Measurements from ENCODE around the gene CCDC12.

CCDC12 gene

DNA sequence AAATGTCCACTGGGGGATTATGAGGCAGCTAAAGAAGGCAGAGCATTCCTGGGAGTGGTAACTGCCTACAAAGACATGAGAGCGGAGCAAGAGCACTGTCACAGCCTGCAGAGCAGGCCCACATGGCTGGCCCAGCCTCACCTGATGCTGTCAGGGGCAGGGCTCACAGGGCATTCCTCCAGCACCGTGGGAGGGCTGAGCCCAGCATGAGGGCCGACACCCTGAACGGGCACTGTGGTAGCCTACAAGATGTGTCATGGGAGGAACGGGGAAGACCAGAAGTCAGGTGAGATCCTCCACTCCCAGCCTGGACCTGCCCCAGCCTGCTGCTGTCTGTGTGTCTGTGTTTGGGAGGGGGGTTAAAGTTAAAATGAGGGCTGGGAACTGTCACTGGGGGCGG, 30.1 kb downstream of the CCDC12 start:
- H3K4me3 ChIP-seq (ENCODE audit: low read length), result no peak overlapping the region
- no peaks in the 10 kb centered on the region for H3K27me3 ChIP-seq (replicated peaks; ENCODE audit: insufficient read depth, low read length)
- peaks cover 7% of the 10 kb centered on the region for H3K4me1 ChIP-seq (ENCODE audit: low read length)
- H3K9me2 ChIP-seq (replicated peaks; ENCODE audit: insufficient read depth, low read length), result no peaks in the 10 kb centered on the region
- TF ChIP-seq EZH2 (optimal IDR thresholded peaks at IDR 0.05; ENCODE audit: low read depth, low read length), result no peak
- TF ChIP-seq EZH2phosphoT487 (IDR thresholded peaks at IDR 0.05; ENCODE audit: low read length), result no peak
- TF ChIP-seq, protein P1, sequence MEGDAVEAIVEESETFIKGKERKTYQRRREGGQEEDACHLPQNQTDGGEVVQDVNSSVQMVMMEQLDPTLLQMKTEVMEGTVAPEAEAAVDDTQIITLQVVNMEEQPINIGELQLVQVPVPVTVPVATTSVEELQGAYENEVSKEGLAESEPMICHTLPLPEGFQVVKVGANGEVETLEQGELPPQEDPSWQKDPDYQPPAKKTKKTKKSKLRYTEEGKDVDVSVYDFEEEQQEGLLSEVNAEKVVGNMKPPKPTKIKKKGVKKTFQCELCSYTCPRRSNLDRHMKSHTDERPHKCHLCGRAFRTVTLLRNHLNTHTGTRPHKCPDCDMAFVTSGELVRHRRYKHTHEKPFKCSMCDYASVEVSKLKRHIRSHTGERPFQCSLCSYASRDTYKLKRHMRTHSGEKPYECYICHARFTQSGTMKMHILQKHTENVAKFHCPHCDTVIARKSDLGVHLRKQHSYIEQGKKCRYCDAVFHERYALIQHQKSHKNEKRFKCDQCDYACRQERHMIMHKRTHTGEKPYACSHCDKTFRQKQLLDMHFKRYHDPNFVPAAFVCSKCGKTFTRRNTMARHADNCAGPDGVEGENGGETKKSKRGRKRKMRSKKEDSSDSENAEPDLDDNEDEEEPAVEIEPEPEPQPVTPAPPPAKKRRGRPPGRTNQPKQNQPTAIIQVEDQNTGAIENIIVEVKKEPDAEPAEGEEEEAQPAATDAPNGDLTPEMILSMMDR (IDR thresholded peaks at IDR 0.05; ENCODE audit: low read length), result no peak
- no peak for DNase-seq
- H2AFZ ChIP-seq (ENCODE audit: low read length), result no peak overlapping the region
- peaks cover 89% of the 10 kb centered on the region for H4K20me1 ChIP-seq (ENCODE audit: insufficient read depth, low read length)
- peaks cover 3% of the 10 kb centered on the region; the same call in 1 of the 2 replicates for H3K36me3 ChIP-seq (replicated peaks; ENCODE audit: insufficient read depth, low read length)
- H3K9me3 ChIP-seq (replicated peaks; ENCODE audit: insufficient read depth, low read length), result no peaks in the 10 kb centered on the region
- no peak overlapping the region for H3K9ac ChIP-seq (ENCODE audit: low read length)
- no peak overlapping the region for H3K27ac ChIP-seq (ENCODE audit: low read length)
- H3K4me2 ChIP-seq (ENCODE audit: low read depth, low read length), result no peak overlapping the region
- H3K79me2 ChIP-seq (ENCODE audit: low read length), result peaks cover 100% of the 10 kb centered on the region
- H3F3A ChIP-seq (ENCODE audit: insufficient read depth, low read length), result no peaks in the 10 kb centered on the region

DNA sequence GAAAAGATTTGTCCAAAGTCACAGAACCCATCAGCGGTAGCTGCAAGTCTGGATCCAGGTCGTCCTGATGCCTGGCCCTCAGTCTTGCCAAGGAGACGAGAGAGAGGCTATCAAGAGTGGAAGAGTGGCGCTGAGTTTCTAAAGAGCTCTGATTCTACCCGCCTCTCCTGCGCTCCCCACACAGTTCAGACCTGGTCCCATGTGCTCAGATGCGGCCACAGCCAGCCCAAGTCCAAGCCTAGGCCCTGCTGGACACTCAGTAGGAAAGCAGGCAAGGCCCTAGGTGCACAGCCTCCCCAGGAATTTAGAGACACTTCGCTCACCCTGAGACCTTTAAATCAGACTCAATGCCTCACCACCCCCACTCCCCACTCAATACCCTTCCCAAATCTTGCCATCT, 32.4 kb downstream of the CCDC12 start:
- H3K4me1 ChIP-seq (ENCODE audit: low read length), result peaks cover 2% of the 10 kb centered on the region

DNA sequence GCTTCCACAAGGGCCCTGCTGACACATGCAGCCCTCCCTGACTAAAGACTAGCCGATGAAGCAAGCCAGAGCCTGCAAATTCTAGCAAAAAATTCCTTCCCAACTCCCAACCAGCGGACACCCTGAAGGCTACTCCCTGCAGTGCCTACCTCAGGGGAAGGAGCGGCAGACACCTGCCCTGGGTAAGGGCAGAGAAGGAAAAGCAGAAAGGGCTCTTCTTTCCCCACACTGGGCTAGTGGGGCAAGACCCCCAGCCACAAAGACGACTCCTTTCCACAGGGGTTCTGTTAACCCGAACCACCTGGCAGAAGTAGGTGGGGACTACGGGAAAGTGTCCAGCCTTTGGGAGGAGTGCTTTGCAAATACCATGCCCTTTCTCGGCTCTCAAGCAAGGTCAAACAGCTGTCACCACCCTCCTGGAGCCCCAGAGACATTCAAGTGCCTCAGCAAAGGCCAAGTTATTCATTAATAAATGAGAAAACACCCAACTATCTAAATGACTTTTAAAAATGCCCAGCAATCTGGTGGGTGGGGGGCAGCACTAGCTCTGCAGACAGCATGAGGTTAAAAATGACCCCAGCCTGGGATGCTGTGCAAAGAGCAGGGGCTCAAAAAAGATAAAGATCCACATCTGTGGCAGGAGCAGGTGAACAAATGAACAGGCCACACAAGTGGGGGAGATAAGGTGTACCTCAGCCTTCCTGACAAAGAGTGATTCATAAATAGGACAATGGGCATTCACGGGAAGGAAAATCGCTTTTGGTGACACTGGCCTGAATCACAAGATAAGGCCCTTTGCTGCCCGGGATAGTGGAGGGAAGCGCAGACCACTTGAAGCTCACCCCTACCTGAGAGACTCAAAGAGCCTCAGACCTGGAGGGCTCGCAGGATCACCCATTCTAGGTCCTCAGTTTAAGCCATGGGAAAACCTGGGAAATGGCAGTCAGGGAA, 33.0 kb downstream of the CCDC12 start:
- Histone ChIP-seq H3K27me3 (replicated peaks; ENCODE audit: insufficient read depth, low read length) (no peaks in the 10 kb centered on the region), H3K9ac (ENCODE audit: low read length) (no peak overlapping the region), H3K9me3 (replicated peaks; ENCODE audit: insufficient read depth, low read length) (no peaks in the 10 kb centered on the region), H3K4me1 (ENCODE audit: low read length) (no peaks in the 10 kb centered on the region), H4K20me1 (ENCODE audit: insufficient read depth, low read length) (peaks cover 76% of the 10 kb centered on the region), H3K36me3 (replicated peaks; ENCODE audit: insufficient read depth, low read length) (peaks cover 3% of the 10 kb centered on the region; the same call in 1 of the 2 replicates), H3K4me3 (ENCODE audit: low read length) (no peak overlapping the region), H3K9me2 (replicated peaks; ENCODE audit: insufficient read depth, low read length) (no peaks in the 10 kb centered on the region), H2AFZ (ENCODE audit: low read length) (no peak overlapping the region), H3K79me2 (ENCODE audit: low read length) (peaks cover 96% of the 10 kb centered on the region), H3F3A (ENCODE audit: insufficient read depth, low read length) (no peaks in the 10 kb centered on the region), H3K4me2 (ENCODE audit: low read depth, low read length) (no peak overlapping the region), H3K27ac (ENCODE audit: low read length) (no peak overlapping the region)
- no peak for DNase-seq
- TF ChIP-seq, protein P1 (IDR thresholded peaks at IDR 0.05; ENCODE audit: low read length), result no peak
- TF ChIP-seq EZH2phosphoT487 (IDR thresholded peaks at IDR 0.05; ENCODE audit: low read length), result no peak
- TF ChIP-seq EZH2 (optimal IDR thresholded peaks at IDR 0.05; ENCODE audit: low read depth, low read length), result no peak

More for the DNA sequence above, 32.4 kb downstream of the CCDC12 start:
- no peak overlapping the region for H3K9ac ChIP-seq (ENCODE audit: low read length)
- H3K9me3 ChIP-seq (replicated peaks; ENCODE audit: insufficient read depth, low read length), result no peaks in the 10 kb centered on the region
- no peak overlapping the region for H3K27ac ChIP-seq (ENCODE audit: low read length)
- H2AFZ ChIP-seq (ENCODE audit: low read length), result no peak overlapping the region
- H3K9me2 ChIP-seq (replicated peaks; ENCODE audit: insufficient read depth, low read length), result no peaks in the 10 kb centered on the region
- no peak overlapping the region for H3K4me3 ChIP-seq (ENCODE audit: low read length)
- no peaks in the 10 kb centered on the region for H3K27me3 ChIP-seq (replicated peaks; ENCODE audit: insufficient read depth, low read length)
- H3K4me2 ChIP-seq (ENCODE audit: low read depth, low read length), result no peak overlapping the region
- DNase-seq, result no peak
- H3K79me2 ChIP-seq (ENCODE audit: low read length), result peaks cover 98% of the 10 kb centered on the region
- peaks cover 3% of the 10 kb centered on the region; the same call in 1 of the 2 replicates for H3K36me3 ChIP-seq (replicated peaks; ENCODE audit: insufficient read depth, low read length)
- peaks cover 83% of the 10 kb centered on the region for H4K20me1 ChIP-seq (ENCODE audit: insufficient read depth, low read length)
- no peaks in the 10 kb centered on the region for H3F3A ChIP-seq (ENCODE audit: insufficient read depth, low read length)
- TF ChIP-seq EZH2phosphoT487 (IDR thresholded peaks at IDR 0.05; ENCODE audit: low read length), result no peak
- no peak for TF ChIP-seq EZH2 (optimal IDR thresholded peaks at IDR 0.05; ENCODE audit: low read depth, low read length)
- TF ChIP-seq, protein P1 (IDR thresholded peaks at IDR 0.05; ENCODE audit: low read length), result no peak
